Smooth muscle cell (in vitro differentiated cells): ENCODE data around the gene CHMP5. TPM values are rescaled to one million over a fixed set of nuclear protein-coding genes. Genes with fewer than 3 reads are reported as not detected.

Experiments used
- DNase-seq: peaks from one replicate; lab custom pipeline; 2025; ENCODE audit not compliant: unreplicated experiment; lab: John Stamatoyannopoulos, UW
- H2AFZ ChIP-seq: fragments of 200-600 bp; sonication (generic); 2 replicates; pipeline ENCODE4 v1.6.0; 2016; ENCODE audit warnings: antibody characterized with exemption, low read depth, mild to moderate bottlenecking
- H3F3A ChIP-seq: fragments of 200-600 bp; sonication (generic); 2 replicates; pipeline ENCODE4 v1.6.0; 2017; ENCODE audit warnings: antibody characterized with exemption, low read depth
- H3K27ac ChIP-seq: fragments of 200-600 bp; sonication (generic); 2 replicates; pipeline ENCODE4 v1.5.1; 2016; ENCODE audit warnings: low read depth, mild to moderate bottlenecking
- H3K27me3 ChIP-seq: fragments of 200-600 bp; sonication (generic); 2 replicates; pipeline ENCODE4 v1.6.1; 2016; ENCODE audit warnings: low read depth, mild to moderate bottlenecking
- H3K36me3 ChIP-seq: fragments of 200-600 bp; sonication (generic); 2 replicates; pipeline ENCODE4 v1.5.1; 2016; ENCODE audit warnings: low read depth
- H3K4me1 ChIP-seq: fragments of 200-600 bp; sonication (generic); 2 replicates; pipeline ENCODE4 v1.5.1; 2016; ENCODE audit warnings: low read depth
- H3K4me2 ChIP-seq: fragments of 200-600 bp; sonication (generic); 2 replicates; pipeline ENCODE4 v1.6.0; 2016; ENCODE audit warnings: mild to moderate bottlenecking
- H3K4me3 ChIP-seq: fragments of 200-600 bp; sonication (generic); 2 replicates; pipeline ENCODE4 v1.5.1; 2016; ENCODE audit warnings: mild to moderate bottlenecking
- H3K79me2 ChIP-seq: fragments of 200-600 bp; sonication (generic); 2 replicates; pipeline ENCODE4 v1.6.0; 2016; ENCODE audit warnings: low read depth, mild to moderate bottlenecking
- H3K9ac ChIP-seq: fragments of 200-600 bp; sonication (generic); 2 replicates; pipeline ENCODE4 v1.6.0; 2016; ENCODE audit warnings: low read depth
- H3K9me3 ChIP-seq: fragments of 200-600 bp; sonication (generic); replicated peaks from 2 replicates; pipeline ENCODE4 v1.5.1; 2016; ENCODE audit warnings: low read depth
- H4K20me1 ChIP-seq: fragments of 200-600 bp; sonication (generic); 2 replicates; pipeline ENCODE4 v1.6.0; 2016; ENCODE audit warnings: low read depth
- WGBS: methylation state at CpG from one replicate; pipeline ENCODE4 v1.1.7; 2016; ENCODE audit warnings: low lambda C conversion rate; 5-methylcytosine and 5-hydroxymethylcytosine counted together
- polyA plus RNA-seq: library from polyadenylated mRNA; unstranded; fragments of >200 nt; fragmentation: Nextera tagmentation; extraction: Ambion mirVana; gene quantifications from 2 replicates; pipeline ENCODE4 v1.2.1, GENCODE V29; 2016
- total RNA-seq: library from RNA; depleted of rRNA; stranded (reverse); fragments of >200 nt; gene quantifications from 2 replicates; pipeline ENCODE4 v1.2.3, GENCODE V29; 2014
- TF ChIP-seq, protein P1 (sequence below): fragments of 200-600 bp; sonication (generic); IDR thresholded peaks from 2 replicates; pipeline ENCODE4 v1.5.1; 2017; ENCODE audit warnings: borderline replicate concordance, mild to moderate bottlenecking, antibody characterized with exemption; ENCODE audit not compliant: insufficient read depth, poor library complexity, severe bottlenecking

CHMP5 gene
- total and polyA plus RNA-seq, 2 experiments from 2014 or later: 99.3 to 112 TPM

GRCh38 chr9:33289936-33290246 is 25.0 kb downstream of the CHMP5 start:
- H3K27ac ChIP-seq: peak overlapping the region; percentile 100
- H4K20me1 ChIP-seq: no peaks in the 10 kb centered on the region
- H3F3A ChIP-seq: no peaks in the 10 kb centered on the region
- TF ChIP-seq, protein P1, sequence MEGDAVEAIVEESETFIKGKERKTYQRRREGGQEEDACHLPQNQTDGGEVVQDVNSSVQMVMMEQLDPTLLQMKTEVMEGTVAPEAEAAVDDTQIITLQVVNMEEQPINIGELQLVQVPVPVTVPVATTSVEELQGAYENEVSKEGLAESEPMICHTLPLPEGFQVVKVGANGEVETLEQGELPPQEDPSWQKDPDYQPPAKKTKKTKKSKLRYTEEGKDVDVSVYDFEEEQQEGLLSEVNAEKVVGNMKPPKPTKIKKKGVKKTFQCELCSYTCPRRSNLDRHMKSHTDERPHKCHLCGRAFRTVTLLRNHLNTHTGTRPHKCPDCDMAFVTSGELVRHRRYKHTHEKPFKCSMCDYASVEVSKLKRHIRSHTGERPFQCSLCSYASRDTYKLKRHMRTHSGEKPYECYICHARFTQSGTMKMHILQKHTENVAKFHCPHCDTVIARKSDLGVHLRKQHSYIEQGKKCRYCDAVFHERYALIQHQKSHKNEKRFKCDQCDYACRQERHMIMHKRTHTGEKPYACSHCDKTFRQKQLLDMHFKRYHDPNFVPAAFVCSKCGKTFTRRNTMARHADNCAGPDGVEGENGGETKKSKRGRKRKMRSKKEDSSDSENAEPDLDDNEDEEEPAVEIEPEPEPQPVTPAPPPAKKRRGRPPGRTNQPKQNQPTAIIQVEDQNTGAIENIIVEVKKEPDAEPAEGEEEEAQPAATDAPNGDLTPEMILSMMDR: no peak
- H3K4me2 ChIP-seq: peak overlapping the region; percentile 85
- no peaks in the 10 kb centered on the region for H3K27me3 ChIP-seq
- H3K79me2 ChIP-seq: peaks cover 40% of the 10 kb centered on the region
- 0% methylated on average over 11 of the region's 14 CpGs for WGBS
- no peaks in the 10 kb centered on the region for H3K36me3 ChIP-seq
- DNase-seq: no peak
- H3K9me3 ChIP-seq: no peaks in the 10 kb centered on the region
- H2AFZ ChIP-seq: peak overlapping the region; percentile 69
- peak overlapping the region; percentile 65 for H3K4me3 ChIP-seq
- H3K4me1 ChIP-seq: peaks cover 2% of the 10 kb centered on the region
- peak overlapping the region; percentile 99 for H3K9ac ChIP-seq

DNA sequence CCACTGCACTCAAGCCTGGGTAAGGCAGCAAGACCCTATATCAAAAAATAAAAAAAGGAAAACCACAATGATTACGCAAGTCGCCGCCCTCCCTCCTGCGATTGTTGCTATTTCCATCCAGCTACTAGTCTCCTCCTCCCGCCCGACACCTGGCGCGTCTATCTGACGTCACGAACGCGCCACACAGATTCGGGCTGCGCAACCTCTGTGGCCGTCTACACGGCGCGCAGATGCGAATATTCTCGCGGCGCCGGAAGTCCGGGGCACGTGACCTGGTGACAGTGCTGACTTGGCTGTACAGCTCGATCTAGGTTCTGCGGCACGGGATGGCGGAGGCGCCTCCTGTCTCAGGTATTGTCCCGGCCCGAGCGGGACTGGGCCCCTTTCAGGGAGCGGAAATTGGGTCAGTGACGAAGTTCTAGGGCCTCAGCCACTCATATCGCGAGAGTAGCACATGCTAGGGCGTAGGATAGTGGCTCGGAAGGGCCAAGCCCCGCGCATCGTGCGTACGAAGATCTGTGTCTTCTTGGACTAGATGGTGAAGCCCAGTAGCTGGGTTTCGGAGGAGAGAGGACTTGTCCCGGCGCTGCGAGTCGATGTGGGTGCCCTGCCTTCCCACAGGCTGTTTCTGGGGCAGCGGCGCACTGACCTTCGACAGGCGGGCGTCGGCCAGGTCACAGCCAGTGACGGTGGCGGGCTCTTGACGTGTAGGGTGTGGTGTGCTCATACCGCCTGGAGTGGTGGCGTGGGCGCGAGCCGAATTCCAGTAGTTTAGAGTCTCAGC is 25.6 kb downstream of the CHMP5 start, which contains the start of gene NFX1:
NFX1 (plus strand) TSS at position 270 of the 784 bp plus-strand sequence; CDS start at position 327, 57 bp downstream.
- peak; percentile 91 for DNase-seq
- peaks cover 1% of the 10 kb centered on the region for H3K36me3 ChIP-seq
- no peaks in the 10 kb centered on the region for H3K27me3 ChIP-seq
- H3K4me1 ChIP-seq: peaks cover 2% of the 10 kb centered on the region
- TF ChIP-seq, protein P1: no peak
- no peaks in the 10 kb centered on the region for H3F3A ChIP-seq
- peak within 1 kb of the TSS; percentile 100 for H3K27ac ChIP-seq
- H3K9me3 ChIP-seq: no peaks in the 10 kb centered on the region
- under 1% methylated on average over 63 of the region's 63 CpGs for WGBS
- peak within 1 kb of the TSS; percentile 99 for H3K9ac ChIP-seq
- H2AFZ ChIP-seq: peak within 1 kb of the TSS; percentile 69
- peaks cover 45% of the 10 kb centered on the region for H3K79me2 ChIP-seq
- H3K4me3 ChIP-seq: peak within 1 kb of the TSS; percentile 65
- H3K4me2 ChIP-seq: peak within 1 kb of the TSS; percentile 86
- no peaks in the 10 kb centered on the region for H4K20me1 ChIP-seq

- Histone ChIP-seq H4K20me1 (peaks cover under 1% of the 10 kb centered on the region), H3K9me3 (no peaks in the 10 kb centered on the region), H2AFZ (no peak overlapping the region), H3K27me3 (no peaks in the 10 kb centered on the region), H3F3A (no peaks in the 10 kb centered on the region), H3K36me3 (peaks cover 3% of the 10 kb centered on the region), H3K79me2 (peaks cover 51% of the 10 kb centered on the region), H3K9ac (peak overlapping the region; percentile 99), H3K4me3 (peak overlapping the region; percentile 65), H3K27ac (peak overlapping the region; percentile 100), H3K4me1 (peaks cover 2% of the 10 kb centered on the region), H3K4me2 (peak overlapping the region; percentile 86)
- WGBS: 34% methylated on average over 7 of the region's 7 CpGs
- TF ChIP-seq, protein P1: no peak
- DNase-seq: no peak
These were observed 26.2 kb downstream of the CHMP5 start for GRCh38 chr9:33291031-33291397.
